ENCODE measurements around the gene GP9. TPM values are rescaled to one million over a fixed set of nuclear protein-coding genes. Genes with fewer than 3 reads are reported as not detected.
"Not testable (repeated sequence)": the region's sequence is repeated elsewhere in the genome, so short reads cannot be mapped to it uniquely, and the experiment has no call there.

GP9 gene
- total and polyA plus RNA-seq, 2 donors (not counting 1 experiment from before 2014, with no cell fraction given): not detected

GRCh38 chr3:129087138-129087702 is 26.6 kb downstream of the GP9 start:
- DNase-seq (no peak), ATAC-seq (ENCODE audit: low read depth) (no peak)
- Histone ChIP-seq H3K4me1 (ENCODE audit: control insufficient read depth in 2 of 2, insufficient read depth in 2 of 2, low read length in 2 of 2) (no peaks in the 10 kb centered on the region), H3K4me3 (ENCODE audit: control extremely low read depth in 1 of 5, extremely low read depth in 1 of 5, insufficient read depth in 1 of 5, low read depth in 2 of 5, low read length in 4 of 5) (no peak overlapping the region), H2AFZ (ENCODE audit: insufficient read depth, low read depth, low read length, poor library complexity, severe bottlenecking) (no peak overlapping the region), H3K79me2 (ENCODE audit: control insufficient read depth, insufficient read depth, low read length) (no peaks in the 10 kb centered on the region), H4K20me1 (ENCODE audit: control insufficient read depth, insufficient read depth, low read length, poor library complexity, severe bottlenecking) (no peaks in the 10 kb centered on the region), H3K4me2 (replicated peaks; ENCODE audit: low read depth, low read length, poor library complexity, severe bottlenecking) (no peak overlapping the region), H3K9ac (ENCODE audit: low read length) (no peak overlapping the region), H3K36me3 (replicated peaks in 1 of 2; ENCODE audit: control extremely low read depth in 1 of 2, control insufficient read depth in 1 of 2, extremely low read depth in 1 of 2, insufficient read depth in 2 of 2, low read length in 1 of 2) (peaks cover 0 to under 1% of the 10 kb centered on the region in 2 experiments), H3K9me3 (ENCODE audit: control extremely low read depth in 1 of 3, control insufficient read depth in 2 of 3, insufficient read depth in 1 of 3, low read length in 2 of 3) (no peaks in the 10 kb centered on the region), H3K27ac (ENCODE audit: low read length in 2 of 2) (no peak overlapping the region), H3K27me3 (replicated peaks in 1 of 4; ENCODE audit: control extremely low read depth in 1 of 4, control insufficient read depth in 3 of 4, insufficient read depth in 4 of 4, low read length in 3 of 4) (no peaks in the 10 kb centered on the region)
- Mint-ChIP-seq H3K27ac (no peak overlapping the region), H3K9me3 (ENCODE audit: insufficient read depth) (no peaks in the 10 kb centered on the region), H3K27me3 (no peaks in the 10 kb centered on the region), H3K4me1 (no peaks in the 10 kb centered on the region), H3K4me3 (no peak overlapping the region)
- TF ChIP-seq EZH2 (IDR thresholded peaks at IDR 0.05; ENCODE audit: borderline replicate concordance, insufficient read depth, low read depth, low read length, poor library complexity, severe bottlenecking): no peak
- no peak for TF ChIP-seq CTCF (IDR thresholded peaks at IDR 0.05)
- ChIA-PET CTCF (no interaction called here), POLR2A (no interaction called here)
- WGBS (ENCODE audit: insufficient coverage): 96% methylated on average over 5 of the region's 8 CpGs
- intact Hi-C loops (cut with micrococcal nuclease): no loop called here

- H3K9me3 Mint-ChIP-seq (ENCODE audit: insufficient read depth); intact Hi-C loops (cut with micrococcal nuclease); H3K4me3 ChIP-seq (ENCODE audit: control extremely low read depth in 1 of 5, extremely low read depth in 1 of 5, insufficient read depth in 1 of 5, low read depth in 2 of 5, low read length in 4 of 5); H3K4me2 ChIP-seq (replicated peaks; ENCODE audit: low read depth, low read length, poor library complexity, severe bottlenecking); H3K4me1 Mint-ChIP-seq; H3K4me1 ChIP-seq (ENCODE audit: control insufficient read depth in 2 of 2, insufficient read depth in 2 of 2, low read length in 2 of 2); H3K27me3 ChIP-seq (replicated peaks in 1 of 4; ENCODE audit: control extremely low read depth in 1 of 4, control insufficient read depth in 3 of 4, insufficient read depth in 4 of 4, low read length in 3 of 4); H3K27ac ChIP-seq (ENCODE audit: low read length in 2 of 2); H3K27ac Mint-ChIP-seq; H3K36me3 ChIP-seq (replicated peaks in 1 of 2; ENCODE audit: control extremely low read depth in 1 of 2, control insufficient read depth in 1 of 2, extremely low read depth in 1 of 2, insufficient read depth in 2 of 2, low read length in 1 of 2); H3K79me2 ChIP-seq (ENCODE audit: control insufficient read depth, insufficient read depth, low read length); H3K27me3 Mint-ChIP-seq; H2AFZ ChIP-seq (ENCODE audit: insufficient read depth, low read depth, low read length, poor library complexity, severe bottlenecking); H3K4me3 Mint-ChIP-seq; H3K9me3 ChIP-seq (ENCODE audit: control extremely low read depth in 1 of 3, control insufficient read depth in 2 of 3, insufficient read depth in 1 of 3, low read length in 2 of 3); POLR2A ChIA-PET; H4K20me1 ChIP-seq (ENCODE audit: control insufficient read depth, insufficient read depth, low read length, poor library complexity, severe bottlenecking); CTCF ChIA-PET; DNase-seq; H3K9ac ChIP-seq (ENCODE audit: low read length): not testable (repeated sequence)
- no CpG with 5 or more reads among the region's 9 CpGs for WGBS (ENCODE audit: insufficient coverage)
- peak; percentile 47 for ATAC-seq (ENCODE audit: low read depth)
Observed at GRCh38 chr3:129087904-129088303, 27.3 kb downstream of the GP9 start.

GRCh38 chr3:129088312-129088711 is 27.7 kb downstream of the GP9 start:
- H3K27ac ChIP-seq (ENCODE audit: low read length in 2 of 2); H3K36me3 ChIP-seq (replicated peaks in 1 of 2; ENCODE audit: control extremely low read depth in 1 of 2, control insufficient read depth in 1 of 2, extremely low read depth in 1 of 2, insufficient read depth in 2 of 2, low read length in 1 of 2); H3K79me2 ChIP-seq (ENCODE audit: control insufficient read depth, insufficient read depth, low read length); H4K20me1 ChIP-seq (ENCODE audit: control insufficient read depth, insufficient read depth, low read length, poor library complexity, severe bottlenecking); H3K9me3 ChIP-seq (ENCODE audit: control extremely low read depth in 1 of 3, control insufficient read depth in 2 of 3, insufficient read depth in 1 of 3, low read length in 2 of 3); H3K4me1 Mint-ChIP-seq; H2AFZ ChIP-seq (ENCODE audit: insufficient read depth, low read depth, low read length, poor library complexity, severe bottlenecking); H3K27me3 ChIP-seq (replicated peaks in 1 of 4; ENCODE audit: control extremely low read depth in 1 of 4, control insufficient read depth in 3 of 4, insufficient read depth in 4 of 4, low read length in 3 of 4); DNase-seq; H3K4me3 Mint-ChIP-seq; H3K27me3 Mint-ChIP-seq; H3K9ac ChIP-seq (ENCODE audit: low read length); H3K4me2 ChIP-seq (replicated peaks; ENCODE audit: low read depth, low read length, poor library complexity, severe bottlenecking); ATAC-seq (ENCODE audit: low read depth); POLR2A ChIA-PET; CTCF ChIA-PET; H3K27ac Mint-ChIP-seq; H3K9me3 Mint-ChIP-seq (ENCODE audit: insufficient read depth); H3K4me3 ChIP-seq (ENCODE audit: control extremely low read depth in 1 of 5, extremely low read depth in 1 of 5, insufficient read depth in 1 of 5, low read depth in 2 of 5, low read length in 4 of 5); H3K4me1 ChIP-seq (ENCODE audit: control insufficient read depth in 2 of 2, insufficient read depth in 2 of 2, low read length in 2 of 2); intact Hi-C loops (cut with micrococcal nuclease): not testable (repeated sequence)
- WGBS (ENCODE audit: insufficient coverage): no CpG with 5 or more reads among the region's 6 CpGs

Data from B cell (primary cell).